NCI-H748 treated with DMSO at 0.1 percent for 48 hours (cell line): ENCODE data around the gene OLFML2B.
A peak's percentile ranks its signal among the peaks of the same experiment; 100 is the strongest.

Experiments
- DNase-seq: peaks from one replicate; lab custom pipeline; 2025; lab: John Stamatoyannopoulos, UW

Gene OLFML2B

GRCh38 chr1:161978011-161978790 is 45.5 kb downstream of the OLFML2B start:
- peak; percentile 17 for DNase-seq

- no peak for DNase-seq
These were observed 49.5 kb downstream of the OLFML2B start for GRCh38 chr1:161973924-161974845.

GRCh38 chr1:161972828-161973227 is 50.8 kb downstream of the OLFML2B start:
- DNase-seq, result no peak

GRCh38 chr1:161970633-161971032 is 53.0 kb downstream of the OLFML2B start:
- DNase-seq, result no peak

- DNase-seq, result no peak
These were observed 53.6 kb downstream of the OLFML2B start for GRCh38 chr1:161970036-161970435.

GRCh38 chr1:161966067-161966466 is 57.6 kb downstream of the OLFML2B start:
- DNase-seq, result no peak

GRCh38 chr1:161962091-161962887 is 61.4 kb downstream of the OLFML2B start:
- no peak for DNase-seq

- DNase-seq, result no peak
These were observed 65.2 kb downstream of the OLFML2B start for GRCh38 chr1:161958425-161958824.

GRCh38 chr1:161956930-161957329 is 66.7 kb downstream of the OLFML2B start:
- DNase-seq, result no peak

- no peak for DNase-seq
These were observed 67.6 kb downstream of the OLFML2B start for GRCh38 chr1:161956097-161956496.

- no peak for DNase-seq
These were observed 68.1 kb downstream of the OLFML2B start for GRCh38 chr1:161955606-161956005.

GRCh38 chr1:161954466-161954865 is 69.2 kb downstream of the OLFML2B start:
- DNase-seq, result no peak

GRCh38 chr1:161954050-161954449 is 69.6 kb downstream of the OLFML2B start:
- no peak for DNase-seq

GRCh38 chr1:161953256-161953920 is 70.3 kb downstream of the OLFML2B start:
- DNase-seq, result no peak

- DNase-seq, result no peak
These were observed 71.0 kb downstream of the OLFML2B start for GRCh38 chr1:161952607-161953172.

- no peak for DNase-seq
These were observed 72.0 kb downstream of the OLFML2B start for GRCh38 chr1:161951646-161952045.

- no peak for DNase-seq
These were observed 73.3 kb downstream of the OLFML2B start for GRCh38 chr1:161950377-161950776.

GRCh38 chr1:161949548-161949947 is 74.1 kb downstream of the OLFML2B start:
- no peak for DNase-seq

GRCh38 chr1:161948435-161948834 is 75.2 kb downstream of the OLFML2B start:
- no peak for DNase-seq

- no peak for DNase-seq
These were observed 77.3 kb downstream of the OLFML2B start for GRCh38 chr1:161946071-161946987.
